Measurements from ENCODE around the gene BICRAL. TPM values are rescaled to one million over a fixed set of nuclear protein-coding genes. Genes with fewer than 3 reads are reported as not detected.

Gene BICRAL
- total and polyA plus RNA-seq, 2 donors from 2014 or later, result 2.7 to 20.9 TPM

GRCh38 chr6:42762950-42763349 lies 18.9 kb upstream of the BICRAL start:
- TF ChIP-seq, protein P1, sequence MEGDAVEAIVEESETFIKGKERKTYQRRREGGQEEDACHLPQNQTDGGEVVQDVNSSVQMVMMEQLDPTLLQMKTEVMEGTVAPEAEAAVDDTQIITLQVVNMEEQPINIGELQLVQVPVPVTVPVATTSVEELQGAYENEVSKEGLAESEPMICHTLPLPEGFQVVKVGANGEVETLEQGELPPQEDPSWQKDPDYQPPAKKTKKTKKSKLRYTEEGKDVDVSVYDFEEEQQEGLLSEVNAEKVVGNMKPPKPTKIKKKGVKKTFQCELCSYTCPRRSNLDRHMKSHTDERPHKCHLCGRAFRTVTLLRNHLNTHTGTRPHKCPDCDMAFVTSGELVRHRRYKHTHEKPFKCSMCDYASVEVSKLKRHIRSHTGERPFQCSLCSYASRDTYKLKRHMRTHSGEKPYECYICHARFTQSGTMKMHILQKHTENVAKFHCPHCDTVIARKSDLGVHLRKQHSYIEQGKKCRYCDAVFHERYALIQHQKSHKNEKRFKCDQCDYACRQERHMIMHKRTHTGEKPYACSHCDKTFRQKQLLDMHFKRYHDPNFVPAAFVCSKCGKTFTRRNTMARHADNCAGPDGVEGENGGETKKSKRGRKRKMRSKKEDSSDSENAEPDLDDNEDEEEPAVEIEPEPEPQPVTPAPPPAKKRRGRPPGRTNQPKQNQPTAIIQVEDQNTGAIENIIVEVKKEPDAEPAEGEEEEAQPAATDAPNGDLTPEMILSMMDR (IDR thresholded peaks at IDR 0.05; ENCODE audit: borderline replicate concordance, extremely low read depth, insufficient read depth), result no peak
- H3K27ac ChIP-seq (ENCODE audit: low read depth in 2 of 2, low read length in 2 of 2), result no peak overlapping the region
- no peaks in the 10 kb centered on the region for H3K4me1 ChIP-seq (ENCODE audit: control insufficient read depth in 2 of 3, insufficient read depth in 2 of 3, low read depth in 1 of 3, low read length in 3 of 3)
- H3K4me3 ChIP-seq (ENCODE audit: low read length in 3 of 3), result no peak overlapping the region
- H3K9me3 ChIP-seq (ENCODE audit: control insufficient read depth in 2 of 3, insufficient read depth in 1 of 3, low read length in 3 of 3), result no peaks in the 10 kb centered on the region
- DNase-seq (no peak), FAIRE-seq (no peak)
- no peaks in the 10 kb centered on the region for H3K36me3 ChIP-seq (ENCODE audit: control insufficient read depth in 2 of 3, insufficient read depth in 3 of 3, low read length in 3 of 3)
- H3K27me3 ChIP-seq (ENCODE audit: control insufficient read depth, insufficient read depth, low read length), result no peaks in the 10 kb centered on the region
- intact Hi-C loops (cut with DNase I), result no loop called here
- no peak overlapping the region for H3K9ac ChIP-seq (ENCODE audit: low read length in 3 of 3)

DNA sequence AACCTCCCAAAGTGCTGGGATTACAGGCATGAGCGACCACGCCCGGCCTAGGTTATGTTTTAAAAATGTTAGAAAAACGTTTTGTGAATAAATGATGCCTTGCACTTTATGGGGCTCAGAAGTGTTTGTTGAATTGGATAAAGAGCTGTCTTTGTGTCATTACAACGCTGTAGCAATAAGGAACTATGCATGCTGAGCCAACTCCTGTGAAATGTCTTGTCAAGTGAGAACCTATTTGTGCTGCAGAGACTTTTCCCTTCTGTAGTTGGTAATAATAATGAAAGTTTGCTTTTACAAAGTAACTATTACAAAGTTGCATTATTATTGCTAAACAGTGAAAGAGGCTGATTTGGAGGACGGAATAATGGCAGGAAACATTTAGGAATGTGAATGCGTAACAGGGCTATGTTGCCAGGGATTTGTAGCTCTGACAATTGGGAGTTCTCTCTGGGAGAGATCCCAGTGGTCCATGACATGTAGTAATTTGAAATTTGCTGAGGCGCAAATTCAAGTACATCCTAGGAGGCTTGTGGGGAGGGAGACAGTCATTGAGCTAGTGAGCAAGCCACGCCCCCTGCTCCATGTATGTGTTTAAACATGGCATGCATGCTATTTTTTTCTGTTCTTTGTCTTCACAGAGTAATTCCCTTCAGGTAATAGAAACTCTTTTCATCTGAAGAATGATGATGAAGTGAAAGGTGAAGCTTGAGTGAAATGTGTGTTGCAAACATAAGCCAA lies 16.8 kb upstream of the BICRAL start:
- H3K27me3 ChIP-seq (ENCODE audit: control insufficient read depth, insufficient read depth, low read length), result no peaks in the 10 kb centered on the region
- H3K36me3 ChIP-seq (ENCODE audit: control insufficient read depth in 2 of 3, insufficient read depth in 3 of 3, low read length in 3 of 3), result no peaks in the 10 kb centered on the region
- no peaks in the 10 kb centered on the region for H3K4me1 ChIP-seq (ENCODE audit: control insufficient read depth in 2 of 3, insufficient read depth in 2 of 3, low read depth in 1 of 3, low read length in 3 of 3)
- no peak overlapping the region for H3K27ac ChIP-seq (ENCODE audit: low read depth in 2 of 2, low read length in 2 of 2)
- intact Hi-C loops (cut with DNase I), result no loop called here
- DNase-seq, result peak in 1 of 5 donors; percentile 54
- FAIRE-seq, result no peak
- H3K4me3 ChIP-seq (ENCODE audit: low read length in 3 of 3), result no peak overlapping the region
- TF ChIP-seq, protein P1 (IDR thresholded peaks at IDR 0.05; ENCODE audit: borderline replicate concordance, extremely low read depth, insufficient read depth), result no peak
- no peak overlapping the region for H3K9ac ChIP-seq (ENCODE audit: low read length in 3 of 3)
- no peaks in the 10 kb centered on the region for H3K9me3 ChIP-seq (ENCODE audit: control insufficient read depth in 2 of 3, insufficient read depth in 1 of 3, low read length in 3 of 3)

DNA sequence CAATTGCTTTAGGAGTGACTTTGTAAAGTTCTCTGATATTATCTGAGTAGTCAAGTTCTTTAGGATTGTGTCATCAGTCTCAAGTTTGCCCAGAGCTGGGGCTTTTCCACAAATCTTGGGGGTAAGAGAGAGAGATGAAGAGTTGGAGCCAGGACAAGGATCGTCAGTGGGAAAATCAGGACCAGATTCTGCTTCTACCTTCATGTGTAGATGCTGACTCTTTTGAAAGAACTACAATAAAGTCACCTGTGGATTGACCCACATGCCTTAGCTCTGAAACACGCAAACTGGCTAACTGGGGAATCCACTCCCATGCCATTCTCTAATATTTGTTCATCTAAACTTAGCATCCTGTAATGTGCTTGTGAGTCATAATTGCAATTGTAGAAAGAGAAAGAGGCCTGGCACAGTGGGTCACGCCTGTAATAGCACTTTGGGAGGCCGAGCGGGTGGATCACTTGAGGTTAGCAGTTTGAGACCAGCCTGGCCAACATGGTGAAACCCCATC lies 15.6 kb upstream of the BICRAL start:
- TF ChIP-seq, protein P1 (IDR thresholded peaks at IDR 0.05; ENCODE audit: borderline replicate concordance, extremely low read depth, insufficient read depth), result no peak
- Histone ChIP-seq H3K4me3 (ENCODE audit: low read length in 3 of 3) (no peak overlapping the region), H3K9ac (ENCODE audit: low read length in 3 of 3) (no peak overlapping the region), H3K27me3 (ENCODE audit: control insufficient read depth, insufficient read depth, low read length) (no peaks in the 10 kb centered on the region), H3K4me1 (ENCODE audit: control insufficient read depth in 2 of 3, insufficient read depth in 2 of 3, low read depth in 1 of 3, low read length in 3 of 3) (peaks cover 0 to 5% (median 0%) of the 10 kb centered on the region in 3 donors), H3K9me3 (ENCODE audit: control insufficient read depth in 2 of 3, insufficient read depth in 1 of 3, low read length in 3 of 3) (no peaks in the 10 kb centered on the region), H3K27ac (ENCODE audit: low read depth in 2 of 2, low read length in 2 of 2) (no peak overlapping the region), H3K36me3 (ENCODE audit: control insufficient read depth in 2 of 3, insufficient read depth in 3 of 3, low read length in 3 of 3) (no peaks in the 10 kb centered on the region)
- DNase-seq, result no peak
- FAIRE-seq, result no peak
- intact Hi-C loops (cut with DNase I), result no loop called here

All from kidney (tissue), 14 donors.